Smooth muscle cell of the brain vasculature (primary cell): ENCODE measurements around the gene OR8B8.
"Not testable (repeated sequence)": the region's sequence is repeated elsewhere in the genome, so short reads cannot be mapped to it uniquely, and the experiment has no call there.

ENCODE experiments used
- DNase-seq: peaks from one replicate; pipeline ENCODE4 v3.0.0-alpha.2; 2012; ENCODE audit warnings: low read depth, low spot score

OR8B8 gene

GRCh38 chr11:124445646-124446150 lies at the start of gene OR8B8:
Gene OR8B8, minus strand, starts transcription at chr11:124445696. Its CDS starts 4,611 bp downstream, at chr11:124441085.
- DNase-seq: no peak

GRCh38 chr11:124493016-124493655 lies 47.6 kb upstream of the OR8B8 start:
- DNase-seq: no peak

GRCh38 chr11:124483422-124483821 lies 37.9 kb upstream of the OR8B8 start:
- no peak for DNase-seq

- DNase-seq: no peak
Measured at GRCh38 chr11:124482362-124483147, 37.1 kb upstream of the OR8B8 start.

GRCh38 chr11:124481365-124482323 lies 36.1 kb upstream of the OR8B8 start:
- no peak for DNase-seq

- no peak for DNase-seq
Measured at GRCh38 chr11:124479561-124479960, 34.1 kb upstream of the OR8B8 start.

- no peak for DNase-seq
Measured at GRCh38 chr11:124475265-124475664, 29.8 kb upstream of the OR8B8 start.

GRCh38 chr11:124474779-124475178 lies 29.3 kb upstream of the OR8B8 start:
- no peak for DNase-seq

- no peak for DNase-seq
Measured at GRCh38 chr11:124474079-124474478, 28.6 kb upstream of the OR8B8 start.

GRCh38 chr11:124473476-124473875 lies 28.0 kb upstream of the OR8B8 start:
- no peak for DNase-seq

- no peak for DNase-seq
Measured at GRCh38 chr11:124470561-124471227, 25.2 kb upstream of the OR8B8 start.

GRCh38 chr11:124467381-124467927 lies 22.0 kb upstream of the OR8B8 start:
- no peak for DNase-seq

- DNase-seq: no peak
Measured at GRCh38 chr11:124465368-124465767, 19.9 kb upstream of the OR8B8 start.

- DNase-seq: no peak
Measured at GRCh38 chr11:124463990-124464389, 18.5 kb upstream of the OR8B8 start.

- no peak for DNase-seq
Measured at GRCh38 chr11:124463324-124463723, 17.8 kb upstream of the OR8B8 start.

GRCh38 chr11:124460459-124460858 lies 15.0 kb upstream of the OR8B8 start:
- no peak for DNase-seq

- not testable (repeated sequence) for DNase-seq
Measured at GRCh38 chr11:124459379-124459778, 13.9 kb upstream of the OR8B8 start.

- DNase-seq: no peak
Measured at GRCh38 chr11:124454552-124454951, 9.1 kb upstream of the OR8B8 start.

- DNase-seq: no peak
Measured at GRCh38 chr11:124446916-124447315, 1.4 kb upstream of the OR8B8 start.

GRCh38 chr11:124442847-124443246 lies 2.6 kb downstream of the OR8B8 start:
- DNase-seq: no peak

GRCh38 chr11:124442442-124442841 lies 3.1 kb downstream of the OR8B8 start:
- no peak for DNase-seq
